Fibroblast of gingiva (primary cell): ENCODE measurements around the gene GAREM1.
"Not testable (repeated sequence)": the region's sequence is repeated elsewhere in the genome, so short reads cannot be mapped to it uniquely, and the experiment has no call there.

Experiments
- DNase-seq: peaks from one replicate; pipeline ENCODE4 v3.0.0-alpha.2; 2011; ENCODE audit warnings: low read depth

Gene GAREM1

GRCh38 chr18:32258148-32258547 lies 212.5 kb downstream of the GAREM1 start:
- no peak for DNase-seq

GRCh38 chr18:32257084-32257785 lies 213.4 kb downstream of the GAREM1 start:
- no peak for DNase-seq

- DNase-seq = no peak
Measured at GRCh38 chr18:32255570-32255969, 215.1 kb downstream of the GAREM1 start.

GRCh38 chr18:32252141-32252860 lies 218.4 kb downstream of the GAREM1 start:
- no peak for DNase-seq

GRCh38 chr18:32251466-32251865 lies 219.2 kb downstream of the GAREM1 start:
- DNase-seq = no peak

GRCh38 chr18:32249147-32249929 lies 221.3 kb downstream of the GAREM1 start:
- DNase-seq = no peak

- no peak for DNase-seq
Measured at GRCh38 chr18:32244881-32245280, 225.8 kb downstream of the GAREM1 start.

- no peak for DNase-seq
Measured at GRCh38 chr18:32243358-32243757, 227.3 kb downstream of the GAREM1 start.

- DNase-seq = no peak
Measured at GRCh38 chr18:32242395-32242794, 228.3 kb downstream of the GAREM1 start.

- no peak for DNase-seq
Measured at GRCh38 chr18:32238635-32239268, 231.9 kb downstream of the GAREM1 start.

- no peak for DNase-seq
Measured at GRCh38 chr18:32237049-32237448, 233.6 kb downstream of the GAREM1 start.

GRCh38 chr18:32233348-32233747 lies 237.3 kb downstream of the GAREM1 start:
- DNase-seq = not testable (repeated sequence)

- DNase-seq = no peak
Measured at GRCh38 chr18:32219431-32220018, 251.2 kb downstream of the GAREM1 start.

- DNase-seq = no peak
Measured at GRCh38 chr18:32216390-32216789, 254.3 kb downstream of the GAREM1 start.

- no peak for DNase-seq
Measured at GRCh38 chr18:32213693-32214092, 257.0 kb downstream of the GAREM1 start.
